Measurements from ENCODE around the gene HTR2B. TPM values are rescaled to one million over a fixed set of nuclear protein-coding genes. Genes with fewer than 3 reads are reported as not detected.

HTR2B gene
- total RNA-seq, 3 donors from 2014 or later: 0.29 to 1.4 (median 0.98) TPM

DNA sequence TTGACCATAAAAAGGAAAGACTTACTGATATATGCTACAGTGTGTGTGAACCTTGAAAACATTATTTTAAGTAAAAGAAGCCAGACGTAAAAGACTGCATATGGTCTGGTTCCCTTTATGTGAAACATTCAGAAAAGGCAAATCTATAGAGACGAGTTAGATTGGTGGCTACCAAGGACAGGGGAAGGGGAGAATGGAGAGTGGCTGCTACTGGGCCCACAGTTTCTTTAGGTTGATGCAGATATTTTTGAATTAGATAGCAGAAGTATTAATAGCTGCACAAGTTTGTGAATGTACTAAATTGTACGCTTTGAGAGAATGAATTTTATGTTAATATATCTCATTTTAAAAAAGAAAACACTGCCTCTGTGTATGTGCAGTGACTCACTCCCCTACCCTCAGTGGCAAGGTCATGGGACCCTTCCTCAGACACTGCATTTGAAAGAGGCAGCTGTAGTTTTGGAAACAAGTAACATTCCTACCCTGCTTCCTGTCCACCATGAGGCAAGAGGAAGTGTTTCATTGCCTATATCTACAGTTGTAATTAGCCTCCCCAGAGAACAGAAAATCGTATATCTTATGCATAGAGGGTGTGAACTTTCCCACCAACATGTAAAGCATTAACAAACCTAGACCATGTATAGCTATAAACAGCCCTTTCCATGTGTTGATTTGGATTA is 43.8 kb upstream of the HTR2B start:
- TF ChIP-seq, protein P1, sequence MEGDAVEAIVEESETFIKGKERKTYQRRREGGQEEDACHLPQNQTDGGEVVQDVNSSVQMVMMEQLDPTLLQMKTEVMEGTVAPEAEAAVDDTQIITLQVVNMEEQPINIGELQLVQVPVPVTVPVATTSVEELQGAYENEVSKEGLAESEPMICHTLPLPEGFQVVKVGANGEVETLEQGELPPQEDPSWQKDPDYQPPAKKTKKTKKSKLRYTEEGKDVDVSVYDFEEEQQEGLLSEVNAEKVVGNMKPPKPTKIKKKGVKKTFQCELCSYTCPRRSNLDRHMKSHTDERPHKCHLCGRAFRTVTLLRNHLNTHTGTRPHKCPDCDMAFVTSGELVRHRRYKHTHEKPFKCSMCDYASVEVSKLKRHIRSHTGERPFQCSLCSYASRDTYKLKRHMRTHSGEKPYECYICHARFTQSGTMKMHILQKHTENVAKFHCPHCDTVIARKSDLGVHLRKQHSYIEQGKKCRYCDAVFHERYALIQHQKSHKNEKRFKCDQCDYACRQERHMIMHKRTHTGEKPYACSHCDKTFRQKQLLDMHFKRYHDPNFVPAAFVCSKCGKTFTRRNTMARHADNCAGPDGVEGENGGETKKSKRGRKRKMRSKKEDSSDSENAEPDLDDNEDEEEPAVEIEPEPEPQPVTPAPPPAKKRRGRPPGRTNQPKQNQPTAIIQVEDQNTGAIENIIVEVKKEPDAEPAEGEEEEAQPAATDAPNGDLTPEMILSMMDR (IDR thresholded peaks at IDR 0.05): no peak
- no peak for TF ChIP-seq POLR2AphosphoS5 (IDR thresholded peaks at IDR 0.05)
- TF ChIP-seq POLR2A (IDR thresholded peaks at IDR 0.05): no peak

DNA sequence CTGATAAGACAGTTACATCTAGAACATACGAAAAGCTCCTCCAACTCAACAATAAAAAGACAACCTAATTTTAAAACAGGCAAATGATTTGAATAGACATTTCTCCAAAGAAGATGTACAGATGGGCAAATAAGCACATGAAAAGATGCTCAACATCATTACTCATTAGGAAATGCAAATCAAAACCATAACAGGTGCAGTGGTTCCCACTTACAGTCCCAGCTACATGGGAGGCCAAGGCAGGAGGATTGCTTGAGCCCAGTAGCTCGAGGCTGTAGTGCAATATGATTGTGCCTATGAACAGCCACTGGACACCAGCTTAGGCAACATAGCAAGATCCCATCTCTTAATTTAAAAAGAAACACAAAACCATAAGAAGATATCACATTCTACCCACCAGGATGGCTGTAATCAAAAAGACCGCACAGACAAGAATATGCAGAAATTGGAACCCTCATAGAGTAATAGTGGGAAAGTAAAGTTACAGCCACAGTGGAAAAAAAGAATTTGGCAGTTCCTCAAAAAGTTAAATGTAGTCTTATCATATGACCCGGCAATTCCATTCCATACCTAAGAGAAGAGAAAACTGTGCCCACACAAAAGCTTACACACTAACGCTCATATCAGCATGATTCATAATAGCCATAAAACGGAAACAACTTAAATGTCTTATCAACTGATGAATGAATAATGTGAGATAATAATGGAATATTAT is 43.1 kb upstream of the HTR2B start:
- intact Hi-C loops (cut with DNase I; ENCODE audit: low total_unique reads): loop anchor here (10.0 kb wide), 1 partner anchor 1347 kb away; no protein-coding TSS in a partner anchor
- DNase-seq (ENCODE audit: low spot score in 2 of 2): no peak
- no peaks in the 10 kb centered on the region for H3K27me3 ChIP-seq
- no peak overlapping the region for H3K4me3 ChIP-seq
- H3K9me3 ChIP-seq: no peaks in the 10 kb centered on the region
- TF ChIP-seq POLR2A (IDR thresholded peaks at IDR 0.05): no peak
- no peak for TF ChIP-seq POLR2AphosphoS5 (IDR thresholded peaks at IDR 0.05)
- TF ChIP-seq, protein P1 (IDR thresholded peaks at IDR 0.05): no peak
- no peaks in the 10 kb centered on the region for H3K4me1 ChIP-seq
- H3K27ac ChIP-seq: no peak overlapping the region
- no peaks in the 10 kb centered on the region for H3K36me3 ChIP-seq

More for the DNA sequence above, 43.8 kb upstream of the HTR2B start:
- no peak for DNase-seq (ENCODE audit: low spot score in 2 of 2)
- no peak overlapping the region for H3K4me3 ChIP-seq
- no peak overlapping the region for H3K27ac ChIP-seq
- no peaks in the 10 kb centered on the region for H3K36me3 ChIP-seq
- no peaks in the 10 kb centered on the region for H3K9me3 ChIP-seq
- no peaks in the 10 kb centered on the region for H3K27me3 ChIP-seq
- intact Hi-C loops (cut with DNase I; ENCODE audit: low total_unique reads): loop anchor here (10.0 kb wide), 1 partner anchor 1346 kb away; no protein-coding TSS in a partner anchor
- no peaks in the 10 kb centered on the region for H3K4me1 ChIP-seq

DNA sequence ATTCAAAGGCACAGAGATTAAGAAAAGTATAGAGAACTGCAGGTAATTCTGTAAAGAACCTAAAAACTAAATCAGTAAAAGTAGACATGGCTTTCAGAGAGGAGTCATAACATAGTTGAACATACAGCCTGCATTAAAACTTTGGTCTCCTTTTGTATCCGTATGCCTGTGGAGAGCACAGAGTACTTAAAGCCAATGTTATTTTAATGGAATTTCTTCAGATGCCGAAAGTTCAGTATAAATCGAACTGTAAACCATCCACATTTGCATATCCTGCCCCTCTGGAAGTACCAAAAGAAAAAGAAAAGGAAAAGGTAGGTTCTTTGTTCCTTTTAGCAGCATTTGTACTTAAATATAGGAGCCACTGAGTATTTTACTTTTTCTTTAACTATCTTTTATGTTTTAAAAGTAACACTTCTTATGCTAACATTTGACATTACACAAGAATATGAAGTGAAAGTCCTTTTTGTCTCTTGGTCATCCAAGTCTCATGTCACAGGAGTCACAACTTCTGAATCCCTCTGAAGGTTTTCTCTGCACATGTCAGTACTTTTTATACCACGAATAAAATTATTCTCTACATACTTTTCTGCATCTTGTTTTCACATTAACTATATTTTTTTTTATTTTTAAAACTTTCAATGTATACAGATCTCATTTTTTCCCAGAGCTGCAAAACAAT is 38.7 kb upstream of the HTR2B start:
- H3K4me3 ChIP-seq: no peak overlapping the region
- no peaks in the 10 kb centered on the region for H3K9me3 ChIP-seq
- TF ChIP-seq, protein P1 (IDR thresholded peaks at IDR 0.05): no peak
- no peaks in the 10 kb centered on the region for H3K27me3 ChIP-seq
- intact Hi-C loops (cut with DNase I; ENCODE audit: low total_unique reads): loop anchor here (10.0 kb wide), 1 partner anchor 1351 kb away; no protein-coding TSS in a partner anchor
- no peaks in the 10 kb centered on the region for H3K36me3 ChIP-seq
- peak overlapping the region in 1 of 2 donors; percentile 29 for H3K27ac ChIP-seq
- H3K4me1 ChIP-seq: no peaks in the 10 kb centered on the region
- DNase-seq (ENCODE audit: low spot score in 2 of 2): no peak

DNA sequence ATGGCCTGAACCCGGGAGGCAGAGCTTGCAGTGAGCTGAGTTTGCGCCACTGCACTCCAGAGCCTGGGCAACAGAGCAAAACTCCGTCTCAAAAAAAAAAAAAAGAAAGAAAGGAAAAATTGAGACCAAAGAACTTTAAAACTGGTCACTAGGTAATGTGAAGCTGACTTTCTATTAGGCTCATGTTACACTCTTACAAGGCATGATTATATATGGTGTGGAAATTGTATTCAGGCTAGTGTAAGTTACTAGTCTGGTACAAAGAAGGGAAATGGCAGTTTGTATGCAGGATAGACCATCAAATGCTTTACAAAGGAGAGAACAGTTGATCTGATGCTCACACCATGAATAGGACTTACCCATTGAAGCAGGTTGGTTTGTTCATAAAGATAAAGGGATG is 38.2 kb upstream of the HTR2B start:
- Histone ChIP-seq H3K9me3 (no peaks in the 10 kb centered on the region), H3K4me1 (no peaks in the 10 kb centered on the region), H3K27ac (peak overlapping the region in 1 of 2 donors; percentile 29), H3K36me3 (no peaks in the 10 kb centered on the region), H3K27me3 (no peaks in the 10 kb centered on the region), H3K4me3 (no peak overlapping the region)
- no peak for TF ChIP-seq POLR2A (IDR thresholded peaks at IDR 0.05)
- TF ChIP-seq POLR2AphosphoS5 (IDR thresholded peaks at IDR 0.05): no peak
- TF ChIP-seq, protein P1 (IDR thresholded peaks at IDR 0.05): no peak
- DNase-seq (ENCODE audit: low spot score in 2 of 2): no peak
- intact Hi-C loops (cut with DNase I; ENCODE audit: low total_unique reads): loop anchor here (10.0 kb wide), 1 partner anchor 1352 kb away; no protein-coding TSS in a partner anchor
